Lower lobe of right lung (tissue), 2 donors: ENCODE results near the gene SSU72. TPM values are rescaled to one million over a fixed set of nuclear protein-coding genes. Genes with fewer than 3 reads are reported as not detected.

ENCODE experiments used
- ATAC-seq, 2 donors: fragments of 200-7000 bp; cut with Tn5 transposase; one replicate each; pipeline ENCODE4 v1.9.1; 2020 to 2022; ENCODE audit warnings: mild to moderate bottlenecking in 2 of 2, moderate library complexity in 2 of 2
- DNase-seq: peaks from one replicate; pipeline ENCODE4 v3.0.0-alpha.2; 2020
- H3K27ac ChIP-seq: fragments of 200-600 bp; one replicate; pipeline ENCODE4 v1.8.0; 2022
- H3K27me3 ChIP-seq: fragments of 200-600 bp; one replicate; pipeline ENCODE4 v1.8.0; 2022; ENCODE audit warnings: low read depth
- H3K36me3 ChIP-seq: fragments of 200-600 bp; one replicate; pipeline ENCODE4 v1.8.0; 2022; ENCODE audit warnings: mild to moderate bottlenecking
- H3K4me1 ChIP-seq: fragments of 200-600 bp; one replicate; pipeline ENCODE4 v1.8.0; 2022
- H3K4me3 ChIP-seq: fragments of 200-600 bp; one replicate; pipeline ENCODE4 v1.8.0; 2022; ENCODE audit warnings: mild to moderate bottlenecking
- H3K9me3 ChIP-seq: fragments of 200-600 bp; one replicate; pipeline ENCODE4 v1.8.0; 2022
- CTCF ChIP-seq: fragments of 200-600 bp; IDR thresholded peaks from one replicate; pipeline ENCODE4 v1.8.0; 2022; ENCODE audit warnings: antibody characterized with exemption, mild to moderate bottlenecking
- intact Hi-C: fragments of 100-400 bp; cut with DNase I; formaldehyde crosslinking; loops from one replicate; pipeline ENCODE4 v1.11.0; 2022
- total RNA-seq: library from RNA; stranded (reverse); fragmentation: NEBNext Ultra II Directional; extraction: Animal tissue kit (Norgen Biotek cat#: 25700); gene quantifications from one replicate; pipeline ENCODE4 v1.2.1, GENCODE V29; 2021
- donor health status: DM: no; HTN: yes; CAD: no; lungs with severe emphysema.

SSU72 gene
- total RNA-seq, 1 donor from 2014 or later: 123 TPM

GRCh38 chr1:1602968-1603506 is 28.4 kb upstream of the SSU72 start:
- no peak overlapping the region for H3K4me3 ChIP-seq
- peaks cover 17% of the 10 kb centered on the region for H3K27me3 ChIP-seq
- TF ChIP-seq CTCF: no peak
- H3K36me3 ChIP-seq: no peaks in the 10 kb centered on the region
- no peak overlapping the region for H3K27ac ChIP-seq
- no peak for DNase-seq
- peaks cover 16% of the 10 kb centered on the region for H3K4me1 ChIP-seq
- no peak for ATAC-seq
- H3K9me3 ChIP-seq: no peaks in the 10 kb centered on the region
- intact Hi-C loops: no loop called here

DNA sequence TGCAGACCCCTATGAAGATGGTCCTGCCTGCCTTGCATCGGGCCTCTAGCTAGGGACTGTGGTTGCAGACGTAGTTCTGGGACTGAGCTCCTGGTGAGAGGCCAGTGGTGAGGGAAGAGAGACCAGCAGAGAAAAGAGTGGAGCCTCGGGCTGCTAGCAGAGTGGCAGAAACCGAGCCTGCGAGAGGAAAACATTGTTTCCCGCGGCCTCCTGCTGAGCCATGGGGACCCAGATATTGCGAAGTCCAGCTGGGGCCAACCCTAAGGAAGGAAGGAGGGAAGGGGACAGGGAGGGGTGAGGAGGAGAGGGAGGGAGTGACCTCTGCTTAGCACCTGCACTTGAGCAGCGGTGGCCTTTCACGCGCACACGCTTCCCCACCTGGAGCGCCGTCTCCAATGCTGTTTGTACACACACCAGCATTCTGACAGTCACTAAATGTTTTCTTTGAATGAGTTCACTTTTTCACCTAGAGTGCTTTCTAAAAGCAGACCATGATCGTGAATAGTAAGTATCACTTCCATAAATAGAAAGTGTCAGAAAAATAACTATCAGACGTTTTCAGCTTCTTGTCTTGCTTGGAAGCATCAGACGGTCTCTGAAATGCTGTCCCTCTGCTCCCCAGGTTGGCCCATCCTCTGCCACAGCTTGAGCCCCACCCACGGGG is 27.8 kb upstream of the SSU72 start:
- no peaks in the 10 kb centered on the region for H3K9me3 ChIP-seq
- peaks cover 23% of the 10 kb centered on the region for H3K27me3 ChIP-seq
- no peak overlapping the region for H3K4me3 ChIP-seq
- H3K4me1 ChIP-seq: peaks cover 16% of the 10 kb centered on the region
- TF ChIP-seq CTCF: no peak
- no peaks in the 10 kb centered on the region for H3K36me3 ChIP-seq
- no peak for DNase-seq
- intact Hi-C loops: no loop called here
- no peak for ATAC-seq
- no peak overlapping the region for H3K27ac ChIP-seq

DNA sequence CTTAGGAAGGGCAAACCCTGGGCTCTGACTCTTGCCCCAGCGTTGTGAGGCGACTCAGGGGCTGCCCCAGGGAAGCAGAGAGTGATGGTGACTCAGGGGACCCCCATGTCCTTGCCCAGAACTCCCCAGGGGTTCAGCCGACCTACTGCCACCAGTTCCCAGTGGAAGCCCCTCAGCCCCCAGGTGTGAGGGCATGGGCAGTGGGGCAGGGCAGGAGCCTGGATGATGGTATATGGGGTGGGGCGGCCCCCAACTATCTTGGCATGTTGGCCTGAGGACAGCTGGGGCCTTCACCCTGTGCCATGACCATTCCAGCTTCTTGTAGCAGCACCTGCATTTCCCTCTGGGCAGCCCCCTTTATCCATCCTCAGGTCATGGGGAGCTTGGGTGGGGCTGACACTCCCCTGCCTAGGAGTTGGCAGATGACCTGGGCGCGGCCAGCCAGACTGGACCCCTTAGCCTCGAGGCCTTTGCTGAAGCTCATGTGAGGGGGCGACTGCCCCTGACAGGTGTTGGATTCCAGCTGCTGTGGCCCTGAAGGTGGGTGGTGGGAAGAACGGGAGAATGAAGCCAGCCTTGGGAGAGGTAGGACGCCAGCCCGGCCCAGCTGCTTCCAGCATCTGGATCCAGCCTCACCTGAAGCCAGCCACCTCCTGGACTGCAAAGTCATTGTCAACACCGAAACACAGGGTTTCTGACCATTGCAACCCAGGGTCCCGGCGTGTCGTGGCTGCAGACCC is 27.1 kb upstream of the SSU72 start:
- DNase-seq (no peak), ATAC-seq (no peak)
- TF ChIP-seq CTCF: no peak
- no peaks in the 10 kb centered on the region for H3K9me3 ChIP-seq
- H3K4me3 ChIP-seq: no peak overlapping the region
- H3K4me1 ChIP-seq: peaks cover 16% of the 10 kb centered on the region
- H3K27me3 ChIP-seq: peaks cover 27% of the 10 kb centered on the region
- no peaks in the 10 kb centered on the region for H3K36me3 ChIP-seq
- no peak overlapping the region for H3K27ac ChIP-seq
- intact Hi-C loops: no loop called here

DNA sequence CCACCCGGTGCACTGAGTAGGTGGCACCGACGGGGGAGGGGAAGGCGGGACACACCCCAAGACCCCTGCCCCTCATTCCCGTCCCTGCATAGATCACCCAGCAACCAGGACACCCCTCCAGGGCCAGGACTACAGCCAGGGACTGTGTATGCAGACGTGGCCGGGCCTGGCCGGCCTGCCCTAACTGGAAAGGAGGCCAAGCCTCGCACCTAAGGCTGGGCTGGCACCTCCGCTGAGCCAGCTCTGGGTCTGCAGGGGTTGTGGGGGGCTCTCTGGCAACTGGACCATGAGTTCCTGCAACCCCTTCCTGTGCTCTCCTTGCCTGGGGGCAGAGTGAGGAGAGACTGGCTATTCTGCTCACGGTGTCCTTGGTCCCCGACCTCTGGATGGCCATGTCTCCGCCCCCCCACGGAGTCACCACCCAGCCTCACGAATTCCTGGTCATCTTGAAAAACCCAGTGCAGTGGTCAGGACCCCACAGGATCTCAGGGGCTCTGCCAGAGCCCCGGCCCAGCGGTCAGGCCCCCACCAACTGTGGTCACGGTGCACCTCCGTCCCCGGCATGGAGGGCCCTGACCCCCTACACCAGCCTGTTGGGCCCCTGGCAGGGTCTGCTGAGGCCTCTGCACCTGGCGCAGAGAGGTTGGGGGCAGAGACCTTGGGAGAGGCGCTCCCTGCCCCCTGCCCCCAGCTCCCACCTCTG is 26.3 kb upstream of the SSU72 start:
- peaks cover 16% of the 10 kb centered on the region for H3K4me1 ChIP-seq
- DNase-seq: no peak
- no peaks in the 10 kb centered on the region for H3K9me3 ChIP-seq
- no peak overlapping the region for H3K27ac ChIP-seq
- H3K4me3 ChIP-seq: peak overlapping the region; percentile 54
- ATAC-seq: no peak
- H3K27me3 ChIP-seq: peaks cover 28% of the 10 kb centered on the region
- H3K36me3 ChIP-seq: no peaks in the 10 kb centered on the region
- no peak for TF ChIP-seq CTCF
- intact Hi-C loops: no loop called here

GRCh38 chr1:1599935-1600860 is 25.5 kb upstream of the SSU72 start, which contains the start of gene FNDC10:
Gene FNDC10, minus strand, starts transcription at chr1:1600135. Its CDS starts 120 bp downstream, at chr1:1600015.
- DNase-seq: peak; percentile 47
- Histone ChIP-seq H3K9me3 (no peaks in the 10 kb centered on the region), H3K27ac (no peak within 1 kb of the TSS), H3K4me1 (peaks cover 16% of the 10 kb centered on the region), H3K27me3 (peaks cover 28% of the 10 kb centered on the region), H3K4me3 (peak within 1 kb of the TSS; percentile 54), H3K36me3 (no peaks in the 10 kb centered on the region)
- ATAC-seq: peak in 1 of 2 donors; percentile 16
- TF ChIP-seq CTCF: no peak
- intact Hi-C loops: no loop called here
